ENCODE measurements around the gene TNFRSF18. TPM values are rescaled to one million over a fixed set of nuclear protein-coding genes. Genes with fewer than 3 reads are reported as not detected.

The TNFRSF18 gene
- total and polyA plus RNA-seq, 2 donors (not counting 3 experiments of a cell fraction or from before 2014, with no cell fraction given) = not detected

GRCh38 chr1:1225913-1226312 is 19.5 kb upstream of the TNFRSF18 start:
- DNase-seq (ENCODE audit: low read depth, low spot score) (no peak), FAIRE-seq (no peak)
- Histone ChIP-seq H4K20me1 (replicated peaks; ENCODE audit: control insufficient read depth, extremely low read depth, insufficient read depth, low read length) (no peaks in the 10 kb centered on the region), H3K36me3 (ENCODE audit: control insufficient read depth in 2 of 2, extremely low read depth in 1 of 2, insufficient read depth in 2 of 2, low read length in 2 of 2) (peaks cover 6 to 46% of the 10 kb centered on the region in 2 experiments), H3K4me1 (ENCODE audit: control insufficient read depth, extremely low read depth, insufficient read depth, low read length) (peaks cover 4% of the 10 kb centered on the region), H3K9me3 (replicated peaks; ENCODE audit: control insufficient read depth, insufficient read depth, low read length) (no peaks in the 10 kb centered on the region), H3K27me3 (ENCODE audit: control insufficient read depth in 2 of 2, insufficient read depth in 2 of 2, low read length in 2 of 2) (no peaks in the 10 kb centered on the region), H3K27ac (ENCODE audit: insufficient read depth, low read depth, low read length) (no peak overlapping the region), H3K9me1 (replicated peaks; ENCODE audit: control insufficient read depth, extremely low read depth, insufficient read depth, low read length) (no peaks in the 10 kb centered on the region), H3K79me2 (ENCODE audit: control insufficient read depth, insufficient read depth, low read length) (peaks cover 53% of the 10 kb centered on the region), H3K4me3 (replicated peaks in 1 of 3; ENCODE audit: insufficient read depth in 1 of 3, low read depth in 1 of 3, low read length in 3 of 3) (no peak overlapping the region), H2AFZ (ENCODE audit: low read depth, low read length) (no peak overlapping the region), H3K4me2 (ENCODE audit: insufficient read depth, low read length) (no peak overlapping the region), H3K9ac (replicated peaks; ENCODE audit: extremely low read depth, insufficient read depth, low read length) (no peak overlapping the region)
- intact Hi-C loops (cut with micrococcal nuclease) (no loop called here), dilution Hi-C loops (cut with MboI; ENCODE audit: extremely low pct_ligation_motif_present, low sequenced_read_pairs) (no loop called here)
- TF ChIP-seq POLR2A (IDR thresholded peaks at IDR 0.05; ENCODE audit: low read depth, low read length) = no peak
- no peak for TF ChIP-seq MAX (IDR thresholded peaks at IDR 0.05; ENCODE audit: insufficient read depth, insufficient read length)
- ChIA-PET CTCF (no interaction called here), POLR2A (no interaction called here)
- BruUV-seq (replicated peaks) = no TSS peak

GRCh38 chr1:1225238-1225845 is 18.9 kb upstream of the TNFRSF18 start:
- TF ChIP-seq CTCF (IDR thresholded peaks at IDR 0.05; ENCODE audit: extremely low read depth in 1 of 2, insufficient read depth in 1 of 2, low read depth in 1 of 2, low read length in 2 of 2) = no peak
- TF ChIP-seq POLR2A (IDR thresholded peaks at IDR 0.05; ENCODE audit: low read depth, low read length) = no peak
- no peak for TF ChIP-seq MAX (IDR thresholded peaks at IDR 0.05; ENCODE audit: insufficient read depth, insufficient read length)
- TF ChIP-seq JUN (IDR thresholded peaks at IDR 0.05; ENCODE audit: borderline replicate concordance, insufficient read depth, insufficient read length, low read depth) = no peak
- no peak for TF ChIP-seq GATA2 (IDR thresholded peaks at IDR 0.05; ENCODE audit: insufficient read depth, insufficient read length, low read depth, low read length)
- no peak for TF ChIP-seq EZH2 (IDR thresholded peaks at IDR 0.05; ENCODE audit: borderline replicate concordance, low read depth, low read length, severe bottlenecking)
- TF ChIP-seq MYC (IDR thresholded peaks at IDR 0.05; ENCODE audit: low read depth, low read length) = no peak
- TF ChIP-seq FOS (IDR thresholded peaks at IDR 0.05; ENCODE audit: borderline replicate concordance, insufficient read depth, low read length) = no peak
- TF ChIP-seq POLR2AphosphoS5 (IDR thresholded peaks at IDR 0.05; ENCODE audit: insufficient read depth, low read depth, low read length) = no peak
- Histone ChIP-seq H3K4me3 (replicated peaks in 1 of 3; ENCODE audit: insufficient read depth in 1 of 3, low read depth in 1 of 3, low read length in 3 of 3) (no peak overlapping the region), H3K27ac (ENCODE audit: insufficient read depth, low read depth, low read length) (no peak overlapping the region), H3K9me1 (replicated peaks; ENCODE audit: control insufficient read depth, extremely low read depth, insufficient read depth, low read length) (no peaks in the 10 kb centered on the region), H3K9me3 (replicated peaks; ENCODE audit: control insufficient read depth, insufficient read depth, low read length) (no peaks in the 10 kb centered on the region), H3K4me1 (ENCODE audit: control insufficient read depth, extremely low read depth, insufficient read depth, low read length) (no peaks in the 10 kb centered on the region), H3K9ac (replicated peaks; ENCODE audit: extremely low read depth, insufficient read depth, low read length) (no peak overlapping the region), H3K79me2 (ENCODE audit: control insufficient read depth, insufficient read depth, low read length) (peaks cover 48% of the 10 kb centered on the region), H2AFZ (ENCODE audit: low read depth, low read length) (no peak overlapping the region), H4K20me1 (replicated peaks; ENCODE audit: control insufficient read depth, extremely low read depth, insufficient read depth, low read length) (no peaks in the 10 kb centered on the region), H3K36me3 (ENCODE audit: control insufficient read depth in 2 of 2, extremely low read depth in 1 of 2, insufficient read depth in 2 of 2, low read length in 2 of 2) (peaks cover 6 to 48% of the 10 kb centered on the region in 2 experiments), H3K27me3 (ENCODE audit: control insufficient read depth in 2 of 2, insufficient read depth in 2 of 2, low read length in 2 of 2) (no peaks in the 10 kb centered on the region), H3K4me2 (ENCODE audit: insufficient read depth, low read length) (no peak overlapping the region)
- POLR2A ChIA-PET = no interaction called here
- FAIRE-seq = no peak
- CTCF ChIA-PET = no interaction called here
- dilution Hi-C loops (cut with MboI; ENCODE audit: extremely low pct_ligation_motif_present, low sequenced_read_pairs) = no loop called here
- no peak for DNase-seq (ENCODE audit: low read depth, low spot score)
- no TSS peak for BruUV-seq (replicated peaks)
- intact Hi-C loops (cut with micrococcal nuclease) = no loop called here

Data from endothelial cell of umbilical vein (primary cell).